Measurements from ENCODE around the gene FRMD4A. TPM values are rescaled to one million over a fixed set of nuclear protein-coding genes. Genes with fewer than 3 reads are reported as not detected.

FRMD4A gene
- total RNA-seq, 2 donors from 2014 or later, result 22.3 to 22.4 TPM

DNA sequence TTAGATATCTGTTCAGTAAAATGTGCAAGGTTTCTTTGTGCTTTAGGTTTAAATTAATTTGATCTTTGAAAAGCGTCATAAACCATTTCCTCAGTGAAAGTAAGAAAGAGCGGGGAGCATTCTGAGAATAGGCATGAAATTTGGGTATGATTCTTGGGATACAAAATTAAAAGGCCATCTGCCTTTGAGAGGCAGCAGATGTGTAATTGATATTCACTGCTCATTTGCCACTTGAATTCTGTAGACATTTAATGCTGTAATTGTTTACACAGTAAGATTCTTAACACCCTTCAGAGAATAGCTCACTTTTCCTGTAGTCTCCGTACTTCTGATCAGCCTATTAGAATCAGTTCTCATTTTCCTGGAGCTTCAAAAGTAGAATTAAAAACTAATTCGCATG lies 18.7 kb downstream of the FRMD4A start:
- Histone ChIP-seq H3K4me1 (ENCODE audit: control insufficient read depth, insufficient read depth, low read length) (no peaks in the 10 kb centered on the region), H3K4me3 (ENCODE audit: low read length) (no peak overlapping the region), H3K27me3 (ENCODE audit: control insufficient read depth, insufficient read depth, low read length, poor library complexity, severe bottlenecking) (no peaks in the 10 kb centered on the region), H3K36me3 (ENCODE audit: control insufficient read depth, insufficient read depth, low read length) (no peaks in the 10 kb centered on the region), H3K9me3 (ENCODE audit: control insufficient read depth, low read length) (no peaks in the 10 kb centered on the region), H3K27ac (ENCODE audit: low read depth, low read length) (no peak overlapping the region), H3K9ac (ENCODE audit: extremely low read depth, low read length, poor library complexity, severe bottlenecking) (no peak overlapping the region)
- no peak for DNase-seq
- Mint-ChIP-seq H3K9me3 (no peaks in the 10 kb centered on the region), H3K27me3 (ENCODE audit: insufficient read depth) (peaks cover 2% of the 10 kb centered on the region), H3K4me3 (no peak overlapping the region), H3K36me3 (ENCODE audit: low read depth) (no peaks in the 10 kb centered on the region), H3K4me1 (no peaks in the 10 kb centered on the region), H3K27ac (no peak overlapping the region)
- TF ChIP-seq, protein P1, sequence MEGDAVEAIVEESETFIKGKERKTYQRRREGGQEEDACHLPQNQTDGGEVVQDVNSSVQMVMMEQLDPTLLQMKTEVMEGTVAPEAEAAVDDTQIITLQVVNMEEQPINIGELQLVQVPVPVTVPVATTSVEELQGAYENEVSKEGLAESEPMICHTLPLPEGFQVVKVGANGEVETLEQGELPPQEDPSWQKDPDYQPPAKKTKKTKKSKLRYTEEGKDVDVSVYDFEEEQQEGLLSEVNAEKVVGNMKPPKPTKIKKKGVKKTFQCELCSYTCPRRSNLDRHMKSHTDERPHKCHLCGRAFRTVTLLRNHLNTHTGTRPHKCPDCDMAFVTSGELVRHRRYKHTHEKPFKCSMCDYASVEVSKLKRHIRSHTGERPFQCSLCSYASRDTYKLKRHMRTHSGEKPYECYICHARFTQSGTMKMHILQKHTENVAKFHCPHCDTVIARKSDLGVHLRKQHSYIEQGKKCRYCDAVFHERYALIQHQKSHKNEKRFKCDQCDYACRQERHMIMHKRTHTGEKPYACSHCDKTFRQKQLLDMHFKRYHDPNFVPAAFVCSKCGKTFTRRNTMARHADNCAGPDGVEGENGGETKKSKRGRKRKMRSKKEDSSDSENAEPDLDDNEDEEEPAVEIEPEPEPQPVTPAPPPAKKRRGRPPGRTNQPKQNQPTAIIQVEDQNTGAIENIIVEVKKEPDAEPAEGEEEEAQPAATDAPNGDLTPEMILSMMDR (conservative IDR thresholded peaks at IDR 0.05), result no peak
- WGBS, 2 experiments (ENCODE audit: insufficient coverage in 1 of 2, insufficient read length in 1 of 2), result 90 to 96% methylated on average over 2 to 3 of the region's 4 CpGs

DNA sequence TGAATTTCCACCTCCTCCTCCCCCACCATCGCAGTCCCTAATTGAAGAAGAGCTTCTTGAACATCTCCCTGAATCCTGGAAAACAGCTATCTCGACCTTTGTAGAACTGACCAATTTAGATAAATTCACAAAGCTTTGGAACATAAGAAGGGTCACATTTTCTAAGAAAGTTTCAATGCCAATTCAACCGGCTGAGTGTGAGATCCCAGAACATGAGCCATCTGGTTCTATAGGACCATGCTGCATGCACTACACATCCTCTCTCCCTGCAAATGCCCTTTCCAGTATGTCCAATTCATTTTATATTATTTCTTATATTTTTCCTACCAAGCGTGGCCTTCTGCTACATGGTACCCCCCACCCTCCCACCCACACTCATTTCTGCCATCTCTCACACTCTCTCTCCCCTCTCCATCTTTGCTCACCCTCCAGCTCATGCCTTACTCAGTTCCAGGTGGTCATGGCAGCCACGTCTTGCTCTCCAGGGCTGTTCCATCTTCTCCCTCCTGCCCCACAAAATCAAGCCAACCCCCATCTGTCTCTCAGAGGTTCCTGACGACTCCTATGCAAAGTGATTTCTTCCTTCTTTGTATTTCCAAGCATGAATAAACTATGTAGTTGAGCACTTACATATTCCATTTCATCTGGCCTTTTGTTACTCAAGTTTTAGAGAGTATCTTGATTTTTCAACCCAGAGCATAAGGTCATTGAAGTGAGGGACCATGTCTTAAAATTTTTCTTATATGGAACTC lies 19.3 kb downstream of the FRMD4A start:
- Mint-ChIP-seq H3K36me3 (ENCODE audit: low read depth) (no peaks in the 10 kb centered on the region), H3K4me1 (no peaks in the 10 kb centered on the region), H3K27ac (no peak overlapping the region), H3K27me3 (ENCODE audit: insufficient read depth) (peaks cover 2% of the 10 kb centered on the region), H3K4me3 (no peak overlapping the region), H3K9me3 (no peaks in the 10 kb centered on the region)
- no peak for DNase-seq
- no peak overlapping the region for H3K9ac ChIP-seq (ENCODE audit: extremely low read depth, low read length, poor library complexity, severe bottlenecking)
- H3K27ac ChIP-seq (ENCODE audit: low read depth, low read length), result no peak overlapping the region
- no peaks in the 10 kb centered on the region for H3K36me3 ChIP-seq (ENCODE audit: control insufficient read depth, insufficient read depth, low read length)
- no peaks in the 10 kb centered on the region for H3K4me1 ChIP-seq (ENCODE audit: control insufficient read depth, insufficient read depth, low read length)
- H3K27me3 ChIP-seq (ENCODE audit: control insufficient read depth, insufficient read depth, low read length, poor library complexity, severe bottlenecking), result no peaks in the 10 kb centered on the region
- no peak overlapping the region for H3K4me3 ChIP-seq (ENCODE audit: low read length)
- 81 to 86% methylated on average over 4 to 6 of the region's 6 CpGs for WGBS, 2 experiments (ENCODE audit: insufficient coverage in 1 of 2, insufficient read length in 1 of 2)
- H3K9me3 ChIP-seq (ENCODE audit: control insufficient read depth, low read length), result no peaks in the 10 kb centered on the region
- TF ChIP-seq, protein P1 (conservative IDR thresholded peaks at IDR 0.05), result no peak

- Histone ChIP-seq H3K9me3 (ENCODE audit: control insufficient read depth, low read length) (no peaks in the 10 kb centered on the region), H3K4me1 (ENCODE audit: control insufficient read depth, insufficient read depth, low read length) (no peaks in the 10 kb centered on the region), H3K36me3 (ENCODE audit: control insufficient read depth, insufficient read depth, low read length) (no peaks in the 10 kb centered on the region), H3K4me3 (ENCODE audit: low read length) (no peak overlapping the region), H3K9ac (ENCODE audit: extremely low read depth, low read length, poor library complexity, severe bottlenecking) (no peak overlapping the region), H3K27me3 (ENCODE audit: control insufficient read depth, insufficient read depth, low read length, poor library complexity, severe bottlenecking) (no peaks in the 10 kb centered on the region), H3K27ac (ENCODE audit: low read depth, low read length) (no peak overlapping the region)
- no peaks in the 10 kb centered on the region for H3K4me1 Mint-ChIP-seq
- H3K4me3 Mint-ChIP-seq, result no peak overlapping the region
- no peak overlapping the region for H3K27ac Mint-ChIP-seq
- H3K27me3 Mint-ChIP-seq (ENCODE audit: insufficient read depth), result peaks cover 2% of the 10 kb centered on the region
- DNase-seq, result no peak
- H3K9me3 Mint-ChIP-seq, result no peaks in the 10 kb centered on the region
- TF ChIP-seq, protein P1 (conservative IDR thresholded peaks at IDR 0.05), result no peak
- H3K36me3 Mint-ChIP-seq (ENCODE audit: low read depth), result no peaks in the 10 kb centered on the region
- 88 to 92% methylated on average over 10 of the region's 10 CpGs for WGBS, 2 experiments (ENCODE audit: insufficient coverage in 1 of 2, insufficient read length in 1 of 2)
Measured at GRCh38 chr10:14309593-14309992, 21.1 kb downstream of the FRMD4A start.

Measured in endodermal cell (in vitro differentiated cells).